Lower lobe of right lung (tissue), 2 donors: Measurements from ENCODE around the gene ADGRD2. TPM values are rescaled to one million over a fixed set of nuclear protein-coding genes. Genes with fewer than 3 reads are reported as not detected.

Source experiments
- ATAC-seq, 2 donors: fragments of 200-7000 bp; cut with Tn5 transposase; one replicate each; pipeline ENCODE4 v1.9.1; 2020 to 2022; ENCODE audit warnings: mild to moderate bottlenecking in 2 of 2, moderate library complexity in 2 of 2
- DNase-seq: peaks from one replicate; pipeline ENCODE4 v3.0.0-alpha.2; 2020
- H3K27ac ChIP-seq: fragments of 200-600 bp; one replicate; pipeline ENCODE4 v1.8.0; 2022
- H3K27me3 ChIP-seq: fragments of 200-600 bp; one replicate; pipeline ENCODE4 v1.8.0; 2022; ENCODE audit warnings: low read depth
- H3K36me3 ChIP-seq: fragments of 200-600 bp; one replicate; pipeline ENCODE4 v1.8.0; 2022; ENCODE audit warnings: mild to moderate bottlenecking
- H3K4me1 ChIP-seq: fragments of 200-600 bp; one replicate; pipeline ENCODE4 v1.8.0; 2022
- H3K4me3 ChIP-seq: fragments of 200-600 bp; one replicate; pipeline ENCODE4 v1.8.0; 2022; ENCODE audit warnings: mild to moderate bottlenecking
- H3K9me3 ChIP-seq: fragments of 200-600 bp; one replicate; pipeline ENCODE4 v1.8.0; 2022
- CTCF ChIP-seq: fragments of 200-600 bp; IDR thresholded peaks from one replicate; pipeline ENCODE4 v1.8.0; 2022; ENCODE audit warnings: antibody characterized with exemption, mild to moderate bottlenecking
- intact Hi-C: fragments of 100-400 bp; cut with DNase I; formaldehyde crosslinking; loops from one replicate; pipeline ENCODE4 v1.11.0; 2022
- total RNA-seq: library from RNA; stranded (reverse); fragmentation: NEBNext Ultra II Directional; extraction: Animal tissue kit (Norgen Biotek cat#: 25700); gene quantifications from one replicate; pipeline ENCODE4 v1.2.1, GENCODE V29; 2021
- donor health status: DM: no; HTN: yes; CAD: no; lungs with severe emphysema.

ADGRD2 gene
- total RNA-seq, 1 donor from 2014 or later = not detected

- Histone ChIP-seq H3K36me3 (no peaks in the 10 kb centered on the region), H3K9me3 (no peaks in the 10 kb centered on the region), H3K4me3 (no peak overlapping the region), H3K4me1 (no peaks in the 10 kb centered on the region), H3K27me3 (peaks cover 54% of the 10 kb centered on the region), H3K27ac (no peak overlapping the region)
- TF ChIP-seq CTCF = no peak
- no peak for ATAC-seq
- DNase-seq = no peak
- intact Hi-C loops = no loop called here
These were observed 48.4 kb downstream of the ADGRD2 start for GRCh38 chr9:124498499-124499146.

- intact Hi-C loops = no loop called here
- Histone ChIP-seq H3K27ac (no peak overlapping the region), H3K4me3 (no peak overlapping the region), H3K36me3 (no peaks in the 10 kb centered on the region), H3K4me1 (peaks cover 2% of the 10 kb centered on the region), H3K27me3 (peaks cover 59% of the 10 kb centered on the region), H3K9me3 (no peaks in the 10 kb centered on the region)
- no peak for ATAC-seq
- no peak for TF ChIP-seq CTCF
- no peak for DNase-seq
These were observed 49.0 kb downstream of the ADGRD2 start for GRCh38 chr9:124499216-124499615.

GRCh38 chr9:124500028-124500795 is 50.0 kb downstream of the ADGRD2 start:
- Histone ChIP-seq H3K9me3 (no peaks in the 10 kb centered on the region), H3K4me3 (no peak overlapping the region), H3K27ac (no peak overlapping the region), H3K27me3 (peaks cover 57% of the 10 kb centered on the region), H3K36me3 (no peaks in the 10 kb centered on the region), H3K4me1 (peaks cover 4% of the 10 kb centered on the region)
- no peak for ATAC-seq
- TF ChIP-seq CTCF = no peak
- peak; percentile 37 for DNase-seq
- intact Hi-C loops = no loop called here

- intact Hi-C loops = no loop called here
These were observed 50.8 kb downstream of the ADGRD2 start for GRCh38 chr9:124500796-124501611.

More at GRCh38 chr9:124500796-124501611, 50.8 kb downstream of the ADGRD2 start:
- Histone ChIP-seq H3K27ac (no peak overlapping the region), H3K4me3 (no peak overlapping the region), H3K27me3 (peaks cover 59% of the 10 kb centered on the region), H3K9me3 (no peaks in the 10 kb centered on the region), H3K4me1 (peaks cover 4% of the 10 kb centered on the region), H3K36me3 (no peaks in the 10 kb centered on the region)
- TF ChIP-seq CTCF = no peak
- DNase-seq (peak; percentile 32), ATAC-seq (no peak)
